Activated CD8-positive, alpha-beta memory T cell treated with anti-CD3 and anti-CD28 coated beads for 48 hours (primary cell): ENCODE measurements around the gene FAT4.

Source experiments
- DNase-seq, 3 experiments: peaks; one replicate each; pipeline ENCODE4 v3.0.0-alpha.2; 2020; ENCODE audit warnings: low read depth in 2 of 3, low spot score in 2 of 3

FAT4 gene

GRCh38 chr4:125316791-125317524 lies 2.2 kb downstream of the FAT4 start:
- DNase-seq = no peak

DNA sequence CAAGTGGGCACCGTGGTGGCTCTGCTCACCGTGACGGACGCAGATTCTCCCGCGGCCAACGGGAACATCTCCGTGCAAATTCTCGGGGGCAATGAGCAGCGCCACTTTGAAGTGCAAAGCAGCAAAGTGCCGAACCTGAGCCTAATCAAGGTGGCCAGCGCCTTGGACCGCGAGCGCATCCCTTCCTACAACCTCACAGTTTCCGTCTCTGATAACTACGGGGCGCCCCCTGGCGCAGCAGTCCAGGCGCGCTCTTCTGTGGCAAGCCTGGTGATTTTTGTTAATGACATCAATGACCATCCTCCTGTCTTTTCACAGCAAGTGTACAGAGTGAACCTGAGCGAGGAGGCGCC lies 2.7 kb downstream of the FAT4 start:
- no peak for DNase-seq

DNA sequence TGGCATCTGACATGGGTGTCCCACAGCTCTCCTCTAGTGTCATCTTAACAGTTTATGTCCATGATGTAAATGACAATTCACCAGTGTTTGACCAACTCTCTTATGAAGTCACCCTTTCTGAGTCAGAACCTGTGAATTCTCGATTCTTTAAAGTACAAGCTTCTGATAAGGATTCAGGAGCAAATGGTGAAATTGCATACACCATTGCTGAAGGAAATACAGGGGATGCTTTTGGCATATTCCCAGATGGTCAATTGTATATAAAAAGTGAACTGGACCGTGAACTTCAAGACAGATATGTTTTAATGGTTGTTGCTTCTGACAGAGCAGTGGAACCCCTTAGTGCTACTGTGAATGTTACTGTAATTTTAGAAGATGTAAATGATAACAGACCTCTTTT lies 4.6 kb downstream of the FAT4 start:
- no peak for DNase-seq

DNA sequence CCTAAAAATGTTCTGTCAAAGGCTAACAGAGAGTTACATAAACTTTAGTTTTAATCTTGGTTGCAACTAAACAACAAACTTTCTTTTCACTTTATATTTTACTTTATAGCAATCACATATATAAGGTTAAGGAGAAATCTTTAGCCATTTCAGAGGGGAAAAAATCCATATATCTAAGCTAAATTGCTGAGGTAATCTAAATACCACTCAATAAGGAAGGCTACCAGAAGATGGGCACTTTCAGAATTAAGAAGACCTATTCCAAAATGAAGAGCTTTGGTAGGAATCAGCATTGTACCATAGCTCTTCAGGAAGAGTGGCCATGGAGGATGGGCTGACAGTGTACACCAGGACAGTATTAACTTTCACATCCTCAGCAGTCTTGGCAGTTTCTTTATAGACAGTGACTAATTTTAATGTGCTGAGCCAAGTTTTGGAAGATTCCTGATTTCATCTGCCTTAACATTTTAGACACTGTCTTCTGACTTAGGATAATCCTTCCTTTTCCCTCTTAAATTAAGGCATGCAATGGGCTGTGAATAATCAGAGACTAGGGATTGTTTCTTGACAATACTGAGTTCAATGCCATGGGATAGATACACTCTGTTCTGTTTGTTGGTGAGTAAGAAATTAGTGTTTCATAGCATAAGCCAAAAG lies 7.1 kb downstream of the FAT4 start:
- no peak for DNase-seq

DNA sequence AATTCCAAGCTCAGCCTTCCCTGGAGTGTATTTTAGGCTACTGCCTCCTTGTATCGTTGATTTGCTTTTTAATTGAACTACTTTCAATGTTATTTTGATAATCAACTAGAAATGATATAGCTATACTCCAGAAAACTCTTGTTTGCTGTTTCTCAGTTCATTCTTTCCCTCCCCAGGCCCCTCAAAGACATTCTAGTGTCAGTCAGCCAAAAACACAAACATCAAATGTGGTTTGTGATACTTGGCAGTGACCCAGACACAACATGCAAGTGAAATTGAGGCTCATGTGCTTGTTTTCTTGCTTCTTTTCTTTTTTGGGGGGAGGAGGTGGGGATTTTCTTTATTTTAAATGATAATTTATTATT lies 7.6 kb downstream of the FAT4 start:
- no peak for DNase-seq

GRCh38 chr4:125323654-125324053 lies 8.9 kb downstream of the FAT4 start:
- no peak for DNase-seq

DNA sequence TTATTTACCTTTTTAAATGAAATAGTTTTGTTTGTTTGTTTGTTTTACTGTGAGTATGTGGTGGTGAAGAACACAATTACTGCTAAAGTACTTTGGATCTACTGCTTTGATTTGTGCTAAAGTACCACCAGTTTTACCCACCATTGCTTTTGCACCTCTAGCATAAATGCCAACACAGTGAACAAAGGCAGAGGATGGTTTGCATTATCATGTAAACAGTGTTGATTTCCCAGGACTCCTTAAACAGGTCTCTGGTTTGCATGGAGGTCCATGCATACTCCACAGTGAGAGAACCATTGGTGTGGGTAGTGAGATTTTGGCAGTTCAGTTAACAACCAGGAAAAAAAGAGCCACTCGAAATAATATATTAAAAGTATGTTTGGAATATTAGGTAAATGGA lies 11.0 kb downstream of the FAT4 start:
- no peak for DNase-seq

- DNase-seq = no peak
Observed at GRCh38 chr4:125331116-125331515, 16.4 kb downstream of the FAT4 start.

DNA sequence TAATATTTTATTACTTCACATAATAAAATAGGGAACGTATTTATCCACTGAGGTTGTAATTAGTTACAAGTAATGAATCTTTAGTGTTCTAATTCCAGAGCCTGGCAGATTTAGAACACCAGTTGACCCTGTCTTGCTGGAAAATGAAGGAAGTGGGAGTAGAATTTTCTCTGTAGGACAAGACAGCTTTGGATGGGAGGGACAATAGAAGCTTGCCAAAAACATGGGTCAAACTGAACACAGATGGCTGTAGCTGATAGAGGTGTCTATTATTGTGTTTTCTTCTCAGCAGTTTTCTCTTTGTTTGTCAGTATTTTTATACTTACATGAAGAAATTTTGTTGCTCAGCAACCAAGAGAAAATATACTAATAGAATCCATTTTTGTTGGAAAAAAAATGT lies 20.2 kb downstream of the FAT4 start:
- DNase-seq = no peak

DNA sequence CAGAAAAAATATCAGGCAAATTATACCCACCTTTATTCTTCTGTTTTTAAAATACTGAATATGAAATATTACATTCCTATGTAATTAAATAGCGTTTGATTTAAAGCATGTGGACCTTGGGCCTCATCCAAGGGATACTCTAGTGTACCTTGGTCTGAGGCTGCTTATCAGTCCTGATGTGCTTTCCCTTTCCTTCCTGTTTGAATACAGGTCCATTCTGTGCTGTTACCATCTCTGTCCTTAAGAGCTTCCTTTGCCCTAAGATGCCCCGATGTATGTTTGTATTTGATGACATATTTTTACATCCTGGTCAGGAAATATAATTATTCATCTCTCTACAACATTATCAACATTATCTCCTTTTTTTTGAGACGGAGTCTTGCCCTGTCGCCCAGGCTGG lies 24.1 kb downstream of the FAT4 start:
- no peak for DNase-seq

GRCh38 chr4:125344198-125344597 lies 29.4 kb downstream of the FAT4 start:
- DNase-seq = no peak

- DNase-seq = no peak
Observed at GRCh38 chr4:125346616-125347015, 31.9 kb downstream of the FAT4 start.

GRCh38 chr4:125350470-125351135 lies 35.8 kb downstream of the FAT4 start:
- DNase-seq = no peak

GRCh38 chr4:125352521-125352920 lies 37.8 kb downstream of the FAT4 start:
- DNase-seq = no peak

DNA sequence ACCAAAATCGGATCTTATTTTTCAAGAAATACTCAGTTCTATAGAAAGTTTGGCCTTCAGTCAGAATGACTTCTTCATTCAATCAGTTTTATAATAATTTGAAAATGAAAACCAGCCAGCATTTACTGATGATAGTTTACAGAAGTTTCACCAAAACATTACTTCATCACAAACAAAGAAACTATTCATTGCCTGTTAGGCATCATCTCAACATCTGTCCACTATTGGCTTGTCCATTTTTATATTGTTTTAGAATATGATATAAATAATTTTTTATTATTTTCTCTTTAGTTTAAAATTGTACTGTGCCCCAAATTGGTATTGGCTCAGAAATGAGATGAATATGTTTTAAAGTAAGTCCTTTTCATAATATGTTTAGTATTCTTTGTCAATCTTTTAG lies 38.4 kb downstream of the FAT4 start:
- DNase-seq = no peak

DNA sequence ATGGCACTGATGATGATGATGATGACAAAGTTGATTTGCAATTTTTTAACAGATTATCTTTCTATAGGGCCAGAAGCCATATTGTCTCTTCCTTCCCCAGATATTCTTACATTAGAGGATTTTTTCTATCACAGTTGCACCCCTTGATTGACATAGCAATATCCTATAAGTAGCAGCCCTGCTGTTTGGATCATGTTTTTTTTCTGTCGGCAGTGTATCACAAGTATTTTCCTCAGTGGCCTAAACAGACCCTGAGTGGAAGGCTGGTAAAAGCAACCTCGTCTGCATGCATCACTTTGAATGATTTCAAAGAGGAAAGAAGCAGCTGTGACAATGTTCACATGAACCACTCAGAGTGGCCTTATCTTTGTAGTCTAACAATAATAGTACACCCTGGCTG lies 41.0 kb downstream of the FAT4 start:
- DNase-seq = no peak

- DNase-seq = no peak
Observed at GRCh38 chr4:125357675-125358074, 42.9 kb downstream of the FAT4 start.

DNA sequence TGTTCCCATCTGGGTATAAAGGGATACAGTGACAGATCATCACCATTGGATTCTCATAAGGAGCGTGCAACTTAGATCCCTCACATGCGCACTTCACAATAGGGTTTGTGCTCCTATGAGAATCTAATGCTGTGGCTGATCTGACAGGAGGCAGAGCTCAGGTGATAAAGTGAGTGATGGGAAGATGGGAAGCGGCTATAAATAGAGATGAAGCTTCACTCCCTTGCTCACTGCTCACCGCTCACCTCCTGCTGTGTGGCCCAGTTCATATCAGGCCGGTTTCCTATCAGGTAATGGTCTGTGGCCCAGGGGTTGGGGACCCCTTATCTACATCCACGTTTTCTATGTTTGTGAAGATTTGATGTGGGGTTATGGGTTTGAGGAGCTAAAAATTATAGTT lies 43.7 kb downstream of the FAT4 start:
- DNase-seq = no peak

- DNase-seq = no peak
Observed at GRCh38 chr4:125359363-125359762, 44.6 kb downstream of the FAT4 start.

GRCh38 chr4:125359960-125360634 lies 45.3 kb downstream of the FAT4 start:
- DNase-seq = no peak

DNA sequence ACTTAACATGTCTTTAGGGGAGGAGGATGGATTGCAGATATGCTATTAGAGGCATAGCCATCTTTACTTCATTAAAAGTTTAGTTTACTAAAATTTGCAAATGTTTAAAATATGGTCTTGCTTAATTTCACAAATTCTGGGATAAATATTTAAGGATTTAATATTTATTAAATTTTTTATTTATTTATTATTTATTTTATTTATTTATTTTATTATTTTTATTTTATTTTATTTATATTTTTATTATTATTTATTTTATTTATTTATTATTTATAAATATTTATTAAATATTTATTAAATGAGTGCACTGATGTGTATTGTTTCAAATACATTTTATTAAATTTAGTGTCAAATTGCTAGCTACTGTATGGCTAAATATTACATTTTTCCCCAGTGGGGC lies 46.0 kb downstream of the FAT4 start:
- no peak for DNase-seq
